Panc1 (cell line): Measurements from ENCODE around the gene CPSF4. TPM values are rescaled to one million over a fixed set of nuclear protein-coding genes. Genes with fewer than 3 reads are reported as not detected.

Experiments
- ATAC-seq: fragments of 200-7000 bp; cut with Tn5 transposase; 2 replicates; pipeline ENCODE4 v1.9.1; 2020; ENCODE audit warnings: mild to moderate bottlenecking, moderate library complexity
- BruUV-seq: library from RNA; stranded (reverse); fragments of 400-500 nt; replicated peaks from 2 replicates; lab custom pipeline; 2021; lab: Mats Ljungman, UMichigan
- CTCF ChIA-PET: fragments of 300-600 bp; sonication (Branson Sonifier 250); formaldehyde crosslinking; loops from one replicate; lab custom pipeline; 2022; ENCODE audit warnings: antibody characterized with exemption; lab: Charles Lee
- POLR2A ChIA-PET: fragments of 300-600 bp; sonication (Branson Sonifier 250); formaldehyde crosslinking; loops from one replicate; lab custom pipeline; 2022; ENCODE audit warnings: antibody characterized with exemption; lab: Charles Lee
- DNase-seq: peaks from one replicate; pipeline ENCODE4 v3.0.0-alpha.2; 2010; ENCODE audit warnings: low read depth, low spot score
- H3K27ac ChIP-seq: 2 replicates; pipeline ENCODE4 v1.5.1; 2011; ENCODE audit warnings: mild to moderate bottlenecking, low read length, inconsistent platforms
- H3K27me3 ChIP-seq: fragments of 200-500 bp; sonication (Bioruptor generic); 2 replicates; pipeline ENCODE4 v1.6.0; 2014; ENCODE audit warnings: low read length, inconsistent platforms; ENCODE audit not compliant: control insufficient read depth, insufficient read depth
- H3K36me3 ChIP-seq: fragments of 200-500 bp; sonication (Bioruptor generic); 2 replicates; pipeline ENCODE4 v1.5.1; 2014; ENCODE audit warnings: inconsistent platforms, mild to moderate bottlenecking, low read length, moderate library complexity; ENCODE audit not compliant: control insufficient read depth, insufficient read depth
- H3K4me1 ChIP-seq: 2 replicates; pipeline ENCODE4 v1.5.1; 2011; ENCODE audit warnings: inconsistent platforms, mild to moderate bottlenecking, low read length, moderate library complexity; ENCODE audit not compliant: control insufficient read depth, insufficient read depth
- H3K4me3 ChIP-seq, 2 experiments: 2 replicates each; pipeline ENCODE4 v1.5.1; 2011 to 2012; ENCODE audit warnings: low read depth in 2 of 2, low read length in 2 of 2, mild to moderate bottlenecking in 2 of 2, inconsistent platforms in 1 of 2, moderate library complexity in 1 of 2
- H3K9me3 ChIP-seq: fragments of 200-500 bp; sonication (Bioruptor generic); 2 replicates; pipeline ENCODE4 v1.5.1; 2014; ENCODE audit warnings: low read depth, mild to moderate bottlenecking, inconsistent platforms, low read length, moderate library complexity; ENCODE audit not compliant: control insufficient read depth, insufficient read depth
- POLR2AphosphoS5 ChIP-seq: IDR thresholded peaks from 2 replicates; pipeline ENCODE4 v1.6.1; 2012; ENCODE audit warnings: mild to moderate bottlenecking, low read depth, low read length, moderate library complexity
- TCF7L2 ChIP-seq: IDR thresholded peaks from 2 replicates; pipeline ENCODE4 v1.6.1; 2011; ENCODE audit warnings: mild to moderate bottlenecking, low read depth, low read length, inconsistent platforms
- in situ Hi-C: cut with HindIII; loops from 2 replicates; pipeline ENCODE4 v1.10.0; 2016; ENCODE audit warnings: low sequenced_read_pairs, low pct_unique_long_range_greater_than_20kb
- intact Hi-C: fragments of 100-400 bp; cut with micrococcal nuclease; formaldehyde crosslinking; loops from one replicate; pipeline ENCODE4 v1.10.0; 2022; ENCODE audit not compliant: unreplicated experiment
- total RNA-seq: library from RNA; stranded (reverse); gene quantifications from one replicate; pipeline ENCODE4 v1.2.1, GENCODE V29; 2021; ENCODE audit not compliant: unreplicated experiment
- TF ChIP-seq, protein P1 (sequence below), 2 experiments: IDR thresholded peaks; 2 replicates each; pipeline ENCODE4 v1.6.1; 2011 to 2012; ENCODE audit warnings: low read depth in 2 of 2, control low read depth in 1 of 2, low read length in 1 of 2, mild to moderate bottlenecking in 1 of 2, moderate library complexity in 1 of 2; ENCODE audit not compliant: insufficient read depth in 1 of 2

CPSF4 gene
- total RNA-seq, 1 experiment from 2014 or later: 57.0 TPM

DNA sequence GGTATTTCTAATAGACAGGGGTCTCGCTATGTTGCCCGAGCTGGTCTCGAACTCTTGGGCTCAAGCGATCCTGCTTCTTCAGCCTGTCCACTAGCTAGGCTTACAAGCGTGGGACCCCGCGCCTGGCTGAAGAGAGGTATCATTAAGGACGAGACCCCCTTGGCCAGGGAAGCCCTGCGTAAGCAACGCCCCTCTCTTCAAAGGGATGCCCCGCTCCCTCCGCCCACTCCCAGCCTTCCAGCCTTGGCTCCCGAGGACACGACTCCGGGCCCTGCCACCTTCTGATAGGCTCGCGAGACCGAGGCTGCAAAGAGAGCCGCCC is 65.5 kb downstream of the CPSF4 start:
- H3K27me3 ChIP-seq: no peaks in the 10 kb centered on the region
- no peaks in the 10 kb centered on the region for H3K9me3 ChIP-seq
- intact Hi-C loops (loop anchor here (10.0 kb wide), 1 partner anchor 51 kb away; the partner anchor contains the start of genes FAM200A and ZNF655), in situ Hi-C loops (no loop called here)
- peaks cover 5% of the 10 kb centered on the region; the same call in 1 of the 2 replicates for H3K36me3 ChIP-seq
- H3K27ac ChIP-seq: peak overlapping the region; percentile 97
- BruUV-seq: no TSS peak
- ChIA-PET CTCF (interaction anchor here (0.8 to 1.3 kb wide), 2 partner anchors 54 to 764 kb away, joined by 3 to 4 read pairs; partner anchors contain the start of gene ZNF655), POLR2A (interaction anchor here (0.6 to 1.5 kb wide), 2 partner anchors 13 to 54 kb away, joined by 8 to 10 read pairs; partner anchors contain the start of gene ZNF655)
- DNase-seq: no peak
- TF ChIP-seq POLR2AphosphoS5: no peak
- TF ChIP-seq, protein P1, sequence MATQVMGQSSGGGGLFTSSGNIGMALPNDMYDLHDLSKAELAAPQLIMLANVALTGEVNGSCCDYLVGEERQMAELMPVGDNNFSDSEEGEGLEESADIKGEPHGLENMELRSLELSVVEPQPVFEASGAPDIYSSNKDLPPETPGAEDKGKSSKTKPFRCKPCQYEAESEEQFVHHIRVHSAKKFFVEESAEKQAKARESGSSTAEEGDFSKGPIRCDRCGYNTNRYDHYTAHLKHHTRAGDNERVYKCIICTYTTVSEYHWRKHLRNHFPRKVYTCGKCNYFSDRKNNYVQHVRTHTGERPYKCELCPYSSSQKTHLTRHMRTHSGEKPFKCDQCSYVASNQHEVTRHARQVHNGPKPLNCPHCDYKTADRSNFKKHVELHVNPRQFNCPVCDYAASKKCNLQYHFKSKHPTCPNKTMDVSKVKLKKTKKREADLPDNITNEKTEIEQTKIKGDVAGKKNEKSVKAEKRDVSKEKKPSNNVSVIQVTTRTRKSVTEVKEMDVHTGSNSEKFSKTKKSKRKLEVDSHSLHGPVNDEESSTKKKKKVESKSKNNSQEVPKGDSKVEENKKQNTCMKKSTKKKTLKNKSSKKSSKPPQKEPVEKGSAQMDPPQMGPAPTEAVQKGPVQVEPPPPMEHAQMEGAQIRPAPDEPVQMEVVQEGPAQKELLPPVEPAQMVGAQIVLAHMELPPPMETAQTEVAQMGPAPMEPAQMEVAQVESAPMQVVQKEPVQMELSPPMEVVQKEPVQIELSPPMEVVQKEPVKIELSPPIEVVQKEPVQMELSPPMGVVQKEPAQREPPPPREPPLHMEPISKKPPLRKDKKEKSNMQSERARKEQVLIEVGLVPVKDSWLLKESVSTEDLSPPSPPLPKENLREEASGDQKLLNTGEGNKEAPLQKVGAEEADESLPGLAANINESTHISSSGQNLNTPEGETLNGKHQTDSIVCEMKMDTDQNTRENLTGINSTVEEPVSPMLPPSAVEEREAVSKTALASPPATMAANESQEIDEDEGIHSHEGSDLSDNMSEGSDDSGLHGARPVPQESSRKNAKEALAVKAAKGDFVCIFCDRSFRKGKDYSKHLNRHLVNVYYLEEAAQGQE (IDR thresholded peaks at IDR 0.05; ENCODE audit: insufficient read depth in 1 of 2, low read depth in 2 of 2, low read length in 1 of 2): no peak
- peak; percentile 99 for TF ChIP-seq TCF7L2
- H3K4me3 ChIP-seq: peak overlapping the region; percentile 80 to 86
- peak; percentile 89 for ATAC-seq
- 0 out of 2 replicates have a peak, but pooled peaks cover 3% of the 10 kb centered on the region for H3K4me1 ChIP-seq

- POLR2A ChIA-PET: interaction anchor here (0.5 to 1.5 kb wide), 5 partner anchors 11 to 596 kb away, joined by 3 to 10 read pairs (median 8); partner anchors contain the start of gene ZNF655
- Histone ChIP-seq H3K9me3 (no peaks in the 10 kb centered on the region), H3K27me3 (no peaks in the 10 kb centered on the region), H3K4me1 (0 out of 2 replicates have a peak, but pooled peaks cover 3% of the 10 kb centered on the region), H3K4me3 (peak within 1 kb of the TSS; percentile 80 to 86), H3K27ac (peak within 1 kb of the TSS; percentile 97), H3K36me3 (peaks cover 5% of the 10 kb centered on the region; the same call in 1 of the 2 replicates)
- ATAC-seq: peak; percentile 87
- CTCF ChIA-PET: interaction anchor here (0.8 to 1.3 kb wide), 2 partner anchors 54 to 764 kb away, joined by 3 to 4 read pairs; partner anchors contain the start of gene ZNF655
- no TSS peak for BruUV-seq
- DNase-seq: peak; percentile 98
- TF ChIP-seq, protein P1 (IDR thresholded peaks at IDR 0.05; ENCODE audit: insufficient read depth in 1 of 2, low read depth in 2 of 2, low read length in 1 of 2): no peak
- TF ChIP-seq POLR2AphosphoS5 (peak; percentile 83), TCF7L2 (peak; percentile 93)
- in situ Hi-C loops: no loop called here
- intact Hi-C loops: loop anchor here (5.0 to 10.0 kb wide), 2 partner anchors 50 to 553 kb away; partner anchors contain the start of genes FAM200A and ZNF655
Measured at GRCh38 chr7:99504603-99505323, 66.0 kb downstream of the CPSF4 start, which contains the start of gene ZKSCAN5. TSS of gene ZKSCAN5 (plus strand) at chr7:99504662. CDS start at chr7:99506045, 1,383 bp downstream.
